Kidney capillary endothelial cell (primary cell): ENCODE data around the gene ADARB2.

Experiments used
- DNase-seq: peaks from one replicate; pipeline ENCODE4 v3.0.0-alpha.2; 2018; ENCODE audit warnings: low spot score

ADARB2 gene

GRCh38 chr10:1153805-1154351 lies 583.4 kb downstream of the ADARB2 start:
- no peak for DNase-seq

DNA sequence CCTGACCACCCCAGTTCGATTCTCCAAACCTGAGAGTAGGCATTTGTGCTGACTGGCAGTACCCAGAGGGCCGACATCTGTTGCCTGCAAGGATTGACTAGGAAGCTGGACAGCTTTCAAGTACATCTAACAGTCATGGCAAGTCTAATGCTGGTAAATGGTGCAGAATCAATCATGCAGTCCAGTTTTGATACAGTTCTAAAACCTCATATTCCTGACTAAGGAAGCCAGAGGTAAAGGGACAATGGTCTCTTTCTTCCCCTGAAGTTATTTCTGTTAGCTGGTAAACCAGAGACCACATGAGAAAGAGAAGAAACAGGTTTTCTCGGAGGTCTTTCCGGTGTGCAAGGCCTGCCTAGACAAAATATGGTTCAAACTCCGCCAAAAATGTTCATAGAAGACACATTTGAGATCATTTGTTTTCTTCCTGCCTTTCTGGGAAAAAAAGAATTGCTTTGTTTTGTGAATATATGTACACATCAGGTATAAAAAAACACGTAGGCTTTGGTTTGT lies 584.0 kb downstream of the ADARB2 start:
- DNase-seq, result no peak

DNA sequence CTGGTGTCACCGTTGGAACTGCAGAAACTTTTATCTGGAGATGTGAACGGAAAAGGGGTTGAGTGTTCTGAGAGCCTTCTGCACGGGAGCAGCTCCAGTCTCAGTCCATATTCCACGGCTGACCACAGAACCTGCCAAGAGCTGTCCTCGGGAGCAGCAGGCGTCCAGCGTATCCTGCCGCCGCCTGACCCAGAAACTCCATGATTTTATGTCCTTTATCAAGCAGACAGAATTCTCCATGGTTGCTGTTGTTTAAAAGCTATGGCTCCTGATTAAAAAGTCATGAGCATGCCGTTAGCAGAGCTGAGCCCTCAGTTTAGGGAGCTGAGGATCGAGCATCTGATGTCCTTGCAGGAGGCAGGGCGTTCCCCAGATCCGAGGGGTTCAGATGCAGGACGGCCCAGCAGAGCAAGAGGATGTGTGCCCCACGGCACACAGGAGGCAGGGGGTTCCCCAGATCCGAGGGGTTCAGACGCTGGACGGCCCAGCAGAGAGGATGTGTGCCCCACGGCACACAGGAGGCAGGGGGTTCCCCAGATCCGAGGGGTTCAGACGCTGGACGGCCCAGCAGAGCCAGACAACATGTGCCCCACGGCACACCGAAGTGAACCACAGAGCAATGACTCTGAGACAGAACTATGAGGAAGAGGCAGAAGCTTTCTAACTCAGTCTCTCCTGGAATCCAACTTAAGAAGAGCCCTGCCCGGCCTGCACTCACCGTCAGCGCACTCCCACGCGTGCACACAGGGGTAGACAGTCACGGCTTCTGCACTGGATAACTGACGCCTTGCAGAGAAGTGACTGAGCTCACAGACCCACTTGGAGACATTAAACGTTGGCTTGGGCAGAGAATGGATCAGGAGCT lies 584.7 kb downstream of the ADARB2 start:
- no peak for DNase-seq

DNA sequence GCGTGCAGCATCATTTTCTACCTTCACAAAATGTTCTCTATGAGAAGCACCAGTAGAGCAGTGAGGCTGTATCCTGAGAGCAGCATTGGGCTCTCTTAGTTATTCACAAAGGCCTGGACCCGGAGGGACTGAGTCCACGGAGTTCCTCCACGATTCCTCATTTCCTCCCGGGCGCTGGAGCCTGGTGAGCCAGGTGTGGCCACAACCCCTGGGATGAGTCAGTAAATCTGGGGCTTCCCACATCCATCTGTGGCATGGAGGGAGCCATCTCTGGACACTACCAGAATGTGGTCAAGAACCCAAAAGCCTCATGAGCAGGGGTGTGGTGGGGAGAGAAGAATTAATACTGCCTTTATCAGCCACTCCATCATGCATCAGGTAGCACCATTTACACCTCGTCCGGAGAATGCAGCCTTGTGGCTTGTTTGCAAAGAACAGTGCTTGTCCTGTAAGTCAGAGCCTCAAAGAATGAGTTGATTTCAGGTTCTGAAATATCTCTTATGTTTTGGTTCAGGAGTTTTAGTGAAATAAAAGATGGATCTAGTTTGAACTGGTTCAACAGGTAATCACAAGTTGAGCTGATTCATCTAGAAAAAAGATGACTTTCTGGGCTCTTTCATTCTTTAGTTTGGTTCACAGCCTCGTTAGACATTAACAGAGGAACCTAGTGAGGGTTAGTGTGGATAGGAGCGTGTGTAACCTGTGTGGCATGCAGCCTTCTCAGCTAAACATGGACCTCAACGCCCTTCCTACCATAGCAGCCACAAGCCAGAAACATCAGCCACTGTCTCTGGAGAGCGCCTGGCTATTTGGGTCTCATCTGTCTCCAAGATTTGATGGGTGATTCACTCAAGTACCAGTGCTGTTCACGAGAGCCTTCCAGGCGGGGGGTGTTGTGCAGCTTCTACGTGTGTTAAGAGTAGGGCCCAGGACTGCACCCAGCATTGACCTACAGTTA lies 586.0 kb downstream of the ADARB2 start:
- no peak for DNase-seq

DNA sequence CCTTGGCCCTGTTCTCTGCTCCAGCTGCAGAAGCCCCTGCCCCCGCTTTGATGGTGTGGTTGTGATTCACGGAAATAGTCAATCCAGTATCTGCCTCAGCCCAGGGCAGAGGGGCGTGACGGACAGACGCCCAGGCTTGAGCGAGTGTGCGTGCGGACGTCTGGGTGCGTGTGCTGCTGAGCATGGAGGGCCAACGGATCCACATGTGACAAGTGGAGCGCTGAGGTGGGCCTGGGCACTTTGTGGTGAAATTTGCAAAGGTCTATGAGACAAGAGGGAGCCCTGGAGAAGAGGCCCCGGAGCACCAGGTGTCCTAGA lies 586.7 kb downstream of the ADARB2 start:
- no peak for DNase-seq

DNA sequence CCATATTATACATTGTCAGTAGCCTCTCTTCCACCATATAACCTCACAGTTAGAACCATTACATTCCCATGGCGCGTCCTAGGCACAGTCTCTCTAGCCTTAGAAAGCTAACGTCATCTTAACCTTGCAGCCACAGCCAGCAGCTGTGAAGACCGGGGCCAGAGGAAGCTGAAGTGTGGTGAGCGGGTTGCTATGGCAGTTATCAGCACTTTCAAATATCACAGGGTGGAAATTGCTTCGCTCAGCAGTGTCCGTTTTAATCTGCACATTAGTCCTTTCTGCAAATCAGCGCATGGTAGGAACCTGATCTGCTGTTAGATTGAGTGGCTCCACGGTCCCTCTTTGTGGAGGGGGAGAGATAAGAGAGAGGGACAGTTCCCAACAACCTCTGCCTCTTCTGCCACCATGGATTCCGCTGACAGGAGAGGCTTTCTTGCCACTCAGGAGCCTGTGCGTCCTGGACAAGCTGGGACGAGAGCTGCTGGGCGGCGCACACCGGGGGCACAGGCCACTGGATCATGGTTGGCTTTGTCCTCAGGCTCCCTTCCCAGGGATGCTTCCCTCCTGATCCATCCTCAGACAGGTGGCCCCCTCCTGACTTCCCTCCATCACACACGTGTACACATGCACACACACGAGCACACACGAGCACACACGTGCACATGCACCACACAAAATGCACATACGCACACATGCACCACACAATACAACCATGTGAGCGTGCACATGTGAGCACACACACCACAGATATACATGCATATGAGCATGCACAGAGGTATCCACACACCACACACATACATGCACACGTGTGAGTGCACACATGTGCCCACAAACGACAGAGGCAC lies 587.3 kb downstream of the ADARB2 start:
- no peak for DNase-seq

GRCh38 chr10:1148855-1149605 lies 588.3 kb downstream of the ADARB2 start:
- no peak for DNase-seq

- no peak for DNase-seq
These were observed 589.5 kb downstream of the ADARB2 start for GRCh38 chr10:1147810-1148209.

DNA sequence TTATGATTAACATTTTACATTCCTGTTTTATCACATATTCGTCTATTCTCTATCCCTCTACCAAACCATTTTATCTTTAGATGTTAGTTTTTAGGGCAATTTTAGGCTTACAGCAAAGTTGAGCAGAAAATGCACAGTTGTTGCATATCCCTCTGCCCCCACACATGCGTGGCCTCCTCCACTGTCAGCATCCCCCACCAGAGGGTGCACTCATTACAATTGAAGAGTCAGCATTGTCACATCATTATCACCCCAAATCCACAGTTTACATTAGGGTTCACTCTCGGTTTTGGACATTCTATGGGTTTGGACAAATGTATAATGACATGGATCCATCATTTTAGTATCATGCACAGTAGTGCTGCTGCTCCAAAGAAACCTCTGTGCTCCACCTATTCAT lies 594.7 kb downstream of the ADARB2 start:
- no peak for DNase-seq

- DNase-seq, result no peak
These were observed 595.6 kb downstream of the ADARB2 start for GRCh38 chr10:1141701-1142100.

DNA sequence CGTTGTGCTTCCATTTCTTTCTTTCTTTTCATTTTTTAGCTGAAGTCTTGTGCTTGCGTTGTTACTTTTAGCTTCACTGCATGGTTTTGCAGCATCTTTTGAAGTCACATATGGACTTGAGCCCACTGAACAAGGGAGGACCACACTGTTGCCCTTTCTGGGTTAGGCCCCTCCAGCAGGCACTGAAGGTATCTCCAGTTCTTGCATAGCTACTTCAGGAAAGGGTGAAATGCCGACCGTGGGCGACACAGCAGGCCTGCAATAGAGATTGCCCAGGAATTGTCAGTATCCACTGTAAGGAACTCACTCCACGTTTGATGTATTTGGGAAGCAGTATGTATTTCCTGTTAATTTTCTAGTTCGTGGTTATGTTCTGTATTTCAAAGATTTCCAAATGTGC lies 596.1 kb downstream of the ADARB2 start:
- no peak for DNase-seq

- DNase-seq, result no peak
These were observed 598.8 kb downstream of the ADARB2 start for GRCh38 chr10:1138529-1138928.

- DNase-seq, result no peak
These were observed 599.7 kb downstream of the ADARB2 start for GRCh38 chr10:1137499-1138163.

DNA sequence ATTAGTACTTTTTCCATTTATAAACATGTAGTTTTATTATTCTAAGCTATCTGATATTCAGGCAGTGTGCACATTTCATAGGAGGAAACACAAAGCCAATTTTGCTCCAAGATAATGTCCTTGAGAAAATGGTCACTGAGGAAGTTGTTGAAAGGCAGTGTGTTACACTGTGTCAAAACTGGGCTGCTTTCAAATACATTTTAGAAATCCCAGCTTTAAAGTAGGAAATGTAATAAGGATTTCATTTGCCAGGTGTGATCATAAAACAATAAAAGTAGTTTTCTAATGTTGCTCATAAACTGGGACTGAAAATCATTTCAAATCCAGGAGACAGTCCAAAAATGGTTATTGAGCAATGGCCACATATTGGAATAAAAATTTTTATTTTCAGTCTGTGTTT lies 601.1 kb downstream of the ADARB2 start:
- no peak for DNase-seq

DNA sequence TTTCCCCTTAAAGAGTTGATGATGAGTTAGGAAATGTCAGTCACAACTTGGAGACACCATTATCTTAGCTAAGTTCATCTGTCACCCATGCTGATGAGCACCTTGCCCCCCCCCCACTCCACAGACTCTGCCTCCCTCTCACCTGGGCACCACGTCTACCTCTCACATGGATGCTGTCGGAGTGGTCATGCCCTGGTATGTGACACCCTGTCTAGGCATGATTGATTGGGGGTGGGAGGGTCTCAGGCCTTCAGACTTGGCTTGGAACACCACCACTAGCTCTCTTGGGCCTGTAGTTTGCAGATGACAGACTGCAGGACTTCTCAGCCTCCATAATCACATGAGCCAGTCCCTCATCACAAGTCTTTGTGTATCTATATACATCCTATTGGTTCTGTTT lies 603.2 kb downstream of the ADARB2 start:
- DNase-seq, result no peak

- no peak for DNase-seq
These were observed 603.8 kb downstream of the ADARB2 start for GRCh38 chr10:1133495-1134045.

- no peak for DNase-seq
These were observed 604.7 kb downstream of the ADARB2 start for GRCh38 chr10:1132584-1132983.

DNA sequence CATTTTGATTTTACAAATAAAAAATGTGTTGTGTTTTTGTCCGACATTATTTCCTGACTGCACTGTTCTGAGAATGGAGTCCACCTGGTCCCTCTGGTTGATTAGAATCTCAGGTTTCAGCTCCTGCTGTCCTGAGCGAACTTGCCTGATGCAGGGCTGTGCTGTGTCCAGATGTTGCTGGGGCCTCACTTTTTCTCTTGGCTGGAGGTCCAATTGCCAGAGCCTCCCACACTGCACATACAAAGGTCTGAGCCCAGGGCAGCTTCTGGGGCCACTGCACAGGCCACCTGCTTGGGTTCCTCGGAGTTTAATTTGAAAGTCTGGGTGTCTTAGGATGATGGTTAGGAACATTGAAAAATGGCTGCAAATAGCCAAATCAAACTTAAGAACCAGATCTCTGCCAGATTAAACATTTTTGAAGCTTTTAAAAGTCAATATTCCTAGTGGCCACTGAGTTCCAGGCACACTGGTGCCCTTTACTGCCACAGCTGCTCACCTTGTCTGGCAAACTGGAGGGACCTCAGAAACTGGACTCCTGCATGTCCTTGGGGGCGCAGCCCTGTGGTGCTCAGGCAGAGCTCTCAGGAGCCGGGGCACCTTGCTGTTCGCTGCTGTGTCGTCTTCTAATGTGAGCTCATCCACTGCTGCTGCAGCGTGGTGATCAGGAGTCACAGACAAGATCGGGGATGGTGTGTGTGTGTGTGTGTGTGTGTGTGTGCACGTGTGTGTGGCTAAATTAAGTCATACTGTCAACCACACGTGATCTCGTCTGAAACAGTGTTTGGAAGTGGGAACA lies 606.1 kb downstream of the ADARB2 start:
- DNase-seq, result no peak

DNA sequence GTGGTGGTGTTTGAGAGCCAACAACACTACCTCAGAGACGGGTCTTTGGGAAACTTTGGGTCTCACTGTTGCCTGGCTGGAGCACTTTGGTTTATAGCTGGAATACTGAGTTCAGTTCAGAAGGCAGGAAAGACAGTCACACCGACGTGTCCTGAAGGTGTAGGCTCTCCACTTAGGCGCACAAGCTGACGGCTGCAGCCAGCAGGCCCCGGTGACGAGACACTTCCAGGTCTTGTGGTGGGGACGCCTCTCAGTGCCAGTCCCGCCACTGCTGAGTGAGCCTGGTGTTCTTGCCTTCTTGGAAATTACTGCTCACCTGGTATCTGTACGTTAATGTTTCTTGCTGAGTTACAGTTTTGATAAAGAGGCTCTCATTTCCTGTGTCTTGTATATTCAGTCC lies 607.1 kb downstream of the ADARB2 start:
- no peak for DNase-seq
